Keratinocyte (primary cell): ENCODE measurements around the gene HDAC7. TPM values are rescaled to one million over a fixed set of nuclear protein-coding genes. Genes with fewer than 3 reads are reported as not detected.

Source experiments
- DNase-seq: peaks from one replicate; pipeline ENCODE4 v3.0.0-alpha.2; 2011; ENCODE audit warnings: low read depth, missing footprints, low spot score
- FAIRE-seq: peaks from 2 replicates; lab custom pipeline; 2011; peaks lifted over from hg19 to GRCh38; lab: Jason Lieb, UNC
- H2AFZ ChIP-seq: 2 replicates; pipeline ENCODE4 v1.6.0; 2012; ENCODE audit warnings: low read length, control low read depth, inconsistent platforms; ENCODE audit not compliant: control insufficient read depth
- H3K27ac ChIP-seq: 2 replicates; pipeline ENCODE4 v1.5.1; 2011; ENCODE audit warnings: low read length; ENCODE audit not compliant: control insufficient read depth, insufficient read depth
- H3K27me3 ChIP-seq: 3 replicates; pipeline ENCODE4 v1.6.0; 2011; ENCODE audit warnings: low read length; ENCODE audit not compliant: control insufficient read depth, insufficient read depth; ENCODE audit errors: extremely low read depth
- H3K36me3 ChIP-seq, 2 experiments: 2 replicates in 1 of 2; 3 replicates in 1 of 2; pipeline ENCODE4 v1.5.1; 2011; ENCODE audit warnings: low read length in 2 of 2, mild to moderate bottlenecking in 1 of 2; ENCODE audit not compliant: control insufficient read depth in 2 of 2, insufficient read depth in 2 of 2; ENCODE audit errors: extremely low read depth in 1 of 2
- H3K4me1 ChIP-seq: 3 replicates; pipeline ENCODE4 v1.5.1; 2011; ENCODE audit warnings: low read length; ENCODE audit not compliant: control insufficient read depth, insufficient read depth; ENCODE audit errors: extremely low read depth
- H3K4me2 ChIP-seq: 3 replicates; pipeline ENCODE4 v1.6.0; 2011; ENCODE audit warnings: low read depth, low read length; ENCODE audit not compliant: control insufficient read depth, insufficient read depth; ENCODE audit errors: extremely low read depth
- H3K4me3 ChIP-seq, 3 experiments: fragments of 200-600 bp in 1 of 3; sonication (generic) in 1 of 3; 2 replicates in 2 of 3; 3 replicates in 1 of 3; pipeline ENCODE4 v1.5.1; 2011 to 2016; ENCODE audit warnings: low read length in 3 of 3, mild to moderate bottlenecking in 3 of 3, control low read depth in 2 of 3, inconsistent platforms in 1 of 3, low read depth in 1 of 3, mixed read lengths in 1 of 3, mixed run types in 1 of 3, moderate library complexity in 1 of 3; ENCODE audit not compliant: control insufficient read depth in 2 of 3, insufficient read depth in 2 of 3; ENCODE audit errors: extremely low read depth in 1 of 3
- H3K79me2 ChIP-seq: 2 replicates; pipeline ENCODE4 v1.6.0; 2012; ENCODE audit warnings: low read length; ENCODE audit not compliant: control insufficient read depth, insufficient read depth
- H3K9ac ChIP-seq: 3 replicates; pipeline ENCODE4 v1.6.0; 2011; ENCODE audit warnings: low read length; ENCODE audit not compliant: control insufficient read depth, insufficient read depth; ENCODE audit errors: extremely low read depth
- H3K9me1 ChIP-seq: 3 replicates; pipeline ENCODE4 v1.6.0; 2011; ENCODE audit warnings: low read length; ENCODE audit not compliant: control insufficient read depth, insufficient read depth; ENCODE audit errors: extremely low read depth
- H3K9me3 ChIP-seq: 2 replicates; pipeline ENCODE4 v1.5.1; 2012; ENCODE audit warnings: low read depth, low read length; ENCODE audit not compliant: control insufficient read depth
- H4K20me1 ChIP-seq: 3 replicates; pipeline ENCODE4 v1.6.0; 2011; ENCODE audit warnings: low read length; ENCODE audit not compliant: control insufficient read depth, insufficient read depth; ENCODE audit errors: extremely low read depth
- EZH2 ChIP-seq: IDR thresholded peaks from one replicate; pipeline ENCODE4 v1.6.1; 2012; ENCODE audit warnings: inconsistent platforms, mild to moderate bottlenecking, low read length, moderate library complexity
- dilution Hi-C: fragments of 300-500 bp; cut with MboI; formaldehyde crosslinking; loops from one replicate; pipeline ENCODE4 v1.7.0; 2020; ENCODE audit warnings: low sequenced_read_pairs; ENCODE audit not compliant: extremely low pct_ligation_motif_present
- polyA plus RNA-seq, 5 experiments: library from polyadenylated mRNA; depleted of rRNA in 3 of 5; stranded (reverse) in 3 of 5; stranded (forward) in 1 of 5; unstranded in 1 of 5; fragments of >200 nt; gene quantifications; 1 replicate in 1 of 5; 2 replicates in 3 of 5; 3 replicates in 1 of 5; pipeline versions ENCODE4 v1.2.1 to v1.2.3, GENCODE V29; 2011 to 2012; ENCODE audit warnings: missing spikeins in 2 of 5, low read depth in 1 of 5, low replicate concordance in 1 of 5
- TF ChIP-seq, protein P1 (sequence below), 3 experiments: IDR thresholded peaks in 1 of 3; conservative IDR thresholded peaks in 1 of 3; optimal IDR thresholded peaks in 1 of 3; 2 replicates in 2 of 3; 3 replicates in 1 of 3; pipeline versions ENCODE3 to v1.5.1; 2011; ENCODE audit warnings: low read length in 3 of 3, mild to moderate bottlenecking in 3 of 3, moderate library complexity in 2 of 3, control low read depth in 1 of 3, inconsistent platforms in 1 of 3; ENCODE audit not compliant: insufficient read depth in 2 of 3; ENCODE audit errors: extremely low read depth in 1 of 3

Gene HDAC7
- polyA plus RNA-seq, 1 donor (not counting 4 experiments of a cell fraction or from before 2014, with no cell fraction given): 17.0 TPM

GRCh38 chr12:47855502-47855901, 35.8 kb upstream of the HDAC7 start:
- Histone ChIP-seq H3K36me3 (peaks cover 31 to 56% of the 10 kb centered on the region in 2 experiments), H3K79me2 (no peaks in the 10 kb centered on the region), H3K9ac (no peak overlapping the region), H3K4me1 (peaks cover 20% of the 10 kb centered on the region), H4K20me1 (no peaks in the 10 kb centered on the region), H3K27me3 (no peaks in the 10 kb centered on the region), H2AFZ (no peak overlapping the region), H3K27ac (no peak overlapping the region), H3K4me2 (no peak overlapping the region), H3K9me3 (no peaks in the 10 kb centered on the region), H3K4me3 (no peak overlapping the region), H3K9me1 (peaks cover 6% of the 10 kb centered on the region)
- TF ChIP-seq EZH2: no peak
- TF ChIP-seq, protein P1, sequence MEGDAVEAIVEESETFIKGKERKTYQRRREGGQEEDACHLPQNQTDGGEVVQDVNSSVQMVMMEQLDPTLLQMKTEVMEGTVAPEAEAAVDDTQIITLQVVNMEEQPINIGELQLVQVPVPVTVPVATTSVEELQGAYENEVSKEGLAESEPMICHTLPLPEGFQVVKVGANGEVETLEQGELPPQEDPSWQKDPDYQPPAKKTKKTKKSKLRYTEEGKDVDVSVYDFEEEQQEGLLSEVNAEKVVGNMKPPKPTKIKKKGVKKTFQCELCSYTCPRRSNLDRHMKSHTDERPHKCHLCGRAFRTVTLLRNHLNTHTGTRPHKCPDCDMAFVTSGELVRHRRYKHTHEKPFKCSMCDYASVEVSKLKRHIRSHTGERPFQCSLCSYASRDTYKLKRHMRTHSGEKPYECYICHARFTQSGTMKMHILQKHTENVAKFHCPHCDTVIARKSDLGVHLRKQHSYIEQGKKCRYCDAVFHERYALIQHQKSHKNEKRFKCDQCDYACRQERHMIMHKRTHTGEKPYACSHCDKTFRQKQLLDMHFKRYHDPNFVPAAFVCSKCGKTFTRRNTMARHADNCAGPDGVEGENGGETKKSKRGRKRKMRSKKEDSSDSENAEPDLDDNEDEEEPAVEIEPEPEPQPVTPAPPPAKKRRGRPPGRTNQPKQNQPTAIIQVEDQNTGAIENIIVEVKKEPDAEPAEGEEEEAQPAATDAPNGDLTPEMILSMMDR (optimal IDR thresholded peaks at IDR 0.05 in 1 of 3, IDR thresholded peaks at IDR 0.05 in 1 of 3, conservative IDR thresholded peaks at IDR 0.05 in 1 of 3; ENCODE audit: extremely low read depth in 1 of 3, insufficient read depth in 2 of 3, low read length in 3 of 3): no peak
- DNase-seq: no peak
- no peak for FAIRE-seq
- dilution Hi-C loops: no loop called here

- FAIRE-seq: no peak
Observed at GRCh38 chr12:47854531-47854930, 34.8 kb upstream of the HDAC7 start.

More at GRCh38 chr12:47854531-47854930, 34.8 kb upstream of the HDAC7 start:
- Histone ChIP-seq H3K9me1 (peaks cover 6% of the 10 kb centered on the region), H3K27ac (no peak overlapping the region), H4K20me1 (no peaks in the 10 kb centered on the region), H3K9me3 (no peaks in the 10 kb centered on the region), H3K9ac (no peak overlapping the region), H3K36me3 (peaks cover 33 to 56% of the 10 kb centered on the region in 2 experiments), H3K4me3 (no peak overlapping the region), H3K27me3 (no peaks in the 10 kb centered on the region), H3K4me2 (no peak overlapping the region), H3K4me1 (peaks cover 22% of the 10 kb centered on the region), H3K79me2 (no peaks in the 10 kb centered on the region), H2AFZ (no peak overlapping the region)
- dilution Hi-C loops: no loop called here
- no peak for DNase-seq
- TF ChIP-seq, protein P1 (optimal IDR thresholded peaks at IDR 0.05 in 1 of 3, IDR thresholded peaks at IDR 0.05 in 1 of 3, conservative IDR thresholded peaks at IDR 0.05 in 1 of 3; ENCODE audit: extremely low read depth in 1 of 3, insufficient read depth in 2 of 3, low read length in 3 of 3): no peak
- no peak for TF ChIP-seq EZH2
